Activated T-helper 1 cell treated with anti-CD3 and anti-CD28 coated beads, Interleukin-2, amount 50 U/mL, for 16 hours (primary cell): Measurements from ENCODE around the gene KLHL6.

Experiments
- DNase-seq, 2 donors: peaks; one replicate each; pipeline ENCODE4 v3.0.0-alpha.2; 2020; ENCODE audit warnings: low read depth in 1 of 2, low spot score in 1 of 2

KLHL6 gene

DNA sequence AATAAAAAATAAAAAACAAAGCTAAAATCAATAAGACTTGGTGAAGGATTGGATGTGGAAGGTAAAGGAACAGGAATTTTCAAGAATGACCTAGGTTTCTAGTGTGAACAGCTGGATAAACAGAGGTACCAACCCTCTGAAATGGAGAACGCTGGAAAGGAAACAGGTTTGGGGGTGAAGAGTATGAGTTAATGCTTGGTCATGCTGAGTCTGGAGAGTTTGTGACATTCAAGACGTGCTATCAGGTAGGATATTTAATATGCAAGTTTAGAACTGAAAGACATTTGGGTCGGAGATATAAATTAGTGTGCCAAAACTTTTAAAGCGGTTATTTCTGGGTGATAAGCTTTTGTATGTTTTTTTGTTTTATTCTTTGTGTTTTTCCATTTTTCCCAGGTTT, 11.4 kb upstream of the KLHL6 start:
- no peak for DNase-seq

DNA sequence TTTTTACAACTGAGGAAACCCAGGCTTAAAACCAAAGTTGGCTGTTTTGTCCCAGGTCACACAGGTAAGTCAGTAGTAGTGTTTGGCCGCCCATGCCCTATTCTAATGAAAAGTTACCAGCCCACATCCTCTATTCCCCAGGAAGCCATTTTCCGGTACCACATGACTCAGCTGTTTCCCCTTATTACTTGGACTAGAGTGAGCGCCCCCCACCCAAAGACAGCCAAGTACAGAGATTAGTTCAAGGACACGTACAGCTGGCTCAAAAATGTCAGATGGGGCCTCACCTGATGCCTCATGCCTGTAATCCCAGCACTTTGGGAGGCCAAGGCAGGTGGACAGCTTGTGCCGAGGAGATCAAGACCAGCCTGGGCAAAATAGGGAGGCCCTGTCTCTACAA, 8.5 kb upstream of the KLHL6 start:
- DNase-seq: no peak

GRCh38 chr3:183563536-183563874, 8.0 kb upstream of the KLHL6 start:
- DNase-seq: no peak

- DNase-seq: no peak
Observed at GRCh38 chr3:183560607-183561006, 5.1 kb upstream of the KLHL6 start.

DNA sequence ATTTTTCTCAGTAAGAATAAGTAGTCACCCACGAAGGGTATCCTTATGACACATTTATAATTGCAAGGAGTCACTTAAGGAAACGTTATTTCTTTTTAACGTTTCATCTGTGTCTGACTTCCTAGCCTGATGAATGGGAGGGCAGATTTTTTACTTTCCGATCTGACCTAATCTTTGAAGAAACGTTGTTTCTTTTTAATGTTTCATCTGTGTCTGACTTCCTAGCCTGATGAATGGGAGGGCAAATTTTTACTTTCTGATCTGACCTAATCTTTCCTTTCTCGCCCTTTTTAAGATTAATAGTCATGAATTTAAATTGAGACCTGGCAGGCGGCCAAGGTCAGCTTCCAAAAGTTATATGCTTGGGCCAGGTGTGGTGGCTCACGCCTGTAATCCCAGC, 3.0 kb upstream of the KLHL6 start:
- no peak for DNase-seq

GRCh38 chr3:183556722-183557121, 1.2 kb upstream of the KLHL6 start:
- no peak for DNase-seq

- no peak for DNase-seq
Observed at GRCh38 chr3:183554377-183554776, 1.1 kb downstream of the KLHL6 start.

GRCh38 chr3:183553334-183554026, 2.0 kb downstream of the KLHL6 start:
- no peak for DNase-seq

DNA sequence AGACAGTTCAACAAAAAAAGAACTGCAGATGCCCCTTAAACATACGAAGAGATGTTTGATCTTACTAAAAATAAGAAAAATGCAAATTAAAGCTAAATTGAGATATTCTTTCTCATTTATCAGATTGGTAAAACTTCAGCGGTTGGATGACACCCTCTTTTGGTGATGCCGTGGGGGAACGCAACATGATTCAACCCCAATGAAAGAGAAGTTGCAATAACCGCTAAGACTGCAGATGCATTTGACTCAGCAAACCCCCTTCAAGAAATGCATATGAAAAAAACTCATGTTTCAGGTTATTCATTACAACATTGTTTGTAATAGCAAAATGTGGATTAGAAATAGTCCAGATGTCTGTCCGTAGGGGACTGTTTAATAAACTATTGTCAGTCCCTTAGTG, 3.6 kb downstream of the KLHL6 start:
- DNase-seq: peak in 1 of 2 donors; percentile 13

DNA sequence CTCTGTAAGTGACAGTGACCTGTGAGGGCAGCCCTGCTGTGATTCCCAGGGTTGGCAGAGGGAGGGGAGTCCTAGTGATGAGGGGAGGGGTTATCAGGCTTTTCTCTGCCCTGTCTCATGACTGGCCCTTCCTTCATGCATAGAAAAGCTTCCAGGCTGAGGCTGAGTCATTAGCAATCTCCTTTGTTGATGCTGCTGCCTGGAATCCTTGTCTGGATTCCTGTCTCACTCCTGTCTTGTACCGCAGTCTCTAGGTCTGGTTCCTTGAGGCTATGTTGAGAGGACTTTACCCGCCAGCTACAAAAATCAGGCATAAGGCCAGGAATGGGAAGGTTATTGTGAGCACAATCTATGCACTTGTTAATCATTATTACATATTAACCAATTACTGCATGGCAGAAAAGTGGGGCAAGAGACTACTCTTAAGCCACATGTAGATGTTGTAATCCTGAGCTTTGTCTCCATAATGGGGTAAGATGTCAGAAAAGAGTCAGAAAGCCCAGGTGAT, 7.2 kb downstream of the KLHL6 start:
- DNase-seq: no peak

- DNase-seq: no peak
Observed at GRCh38 chr3:183546625-183547024, 8.9 kb downstream of the KLHL6 start.

DNA sequence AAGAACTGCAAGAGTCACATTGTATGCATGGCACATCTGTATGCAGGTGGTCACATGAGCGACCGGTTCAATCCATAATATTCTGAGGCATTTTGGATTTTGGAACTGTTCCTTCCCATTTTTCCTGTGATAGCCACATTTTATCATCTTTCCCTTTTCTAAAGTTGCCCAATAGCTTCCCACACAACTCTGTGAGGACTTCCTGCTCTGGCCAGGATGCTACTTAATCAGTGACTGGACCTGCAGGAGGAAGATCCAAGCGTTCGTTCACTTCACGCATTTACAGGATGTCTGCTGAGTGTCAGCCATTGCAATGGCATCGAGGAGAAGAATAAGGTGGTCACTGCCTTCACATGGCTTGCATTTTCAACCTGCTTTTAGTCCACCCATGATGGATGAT, 9.8 kb downstream of the KLHL6 start:
- no peak for DNase-seq

GRCh38 chr3:183542355-183542754, 13.2 kb downstream of the KLHL6 start:
- no peak for DNase-seq

- DNase-seq: no peak
Observed at GRCh38 chr3:183541738-183542137, 13.8 kb downstream of the KLHL6 start.

GRCh38 chr3:183541235-183541655, 14.3 kb downstream of the KLHL6 start:
- DNase-seq: no peak

DNA sequence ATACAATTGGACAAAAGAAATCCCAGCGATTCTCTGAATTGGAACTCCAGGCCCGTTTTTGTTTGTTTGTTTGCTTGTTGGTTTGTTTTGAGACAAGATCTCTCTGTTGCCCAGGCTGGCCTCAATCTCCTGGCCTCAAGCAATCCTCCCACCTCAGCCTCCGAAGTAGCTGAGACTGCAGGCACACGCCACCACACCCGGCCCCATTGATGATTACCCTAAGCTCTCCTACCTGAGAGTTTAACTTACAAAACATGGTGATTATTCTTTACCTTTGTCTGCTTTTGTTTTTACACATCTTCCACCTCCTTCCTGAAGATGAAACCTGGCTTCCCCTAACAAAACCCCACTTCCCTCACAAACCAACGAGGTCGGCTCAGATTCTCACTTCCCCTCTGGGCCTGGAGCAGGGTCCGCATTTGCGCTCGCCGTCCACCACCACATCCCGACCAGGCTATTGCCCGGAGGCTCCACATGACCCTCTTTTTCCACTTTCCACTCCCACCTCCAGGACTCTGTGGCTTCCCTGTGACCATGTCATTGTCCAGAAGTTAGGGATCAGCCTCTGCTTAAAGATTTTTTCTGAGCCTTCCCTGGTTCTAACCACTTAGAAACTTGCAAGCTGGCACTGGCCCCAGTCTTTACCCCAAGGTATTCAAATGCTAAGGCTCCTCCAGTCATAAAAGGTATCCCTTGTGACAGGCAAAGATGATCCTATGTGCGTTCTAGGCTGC, 14.8 kb downstream of the KLHL6 start:
- DNase-seq: no peak

- DNase-seq: no peak
Observed at GRCh38 chr3:183539811-183540210, 15.7 kb downstream of the KLHL6 start.

DNA sequence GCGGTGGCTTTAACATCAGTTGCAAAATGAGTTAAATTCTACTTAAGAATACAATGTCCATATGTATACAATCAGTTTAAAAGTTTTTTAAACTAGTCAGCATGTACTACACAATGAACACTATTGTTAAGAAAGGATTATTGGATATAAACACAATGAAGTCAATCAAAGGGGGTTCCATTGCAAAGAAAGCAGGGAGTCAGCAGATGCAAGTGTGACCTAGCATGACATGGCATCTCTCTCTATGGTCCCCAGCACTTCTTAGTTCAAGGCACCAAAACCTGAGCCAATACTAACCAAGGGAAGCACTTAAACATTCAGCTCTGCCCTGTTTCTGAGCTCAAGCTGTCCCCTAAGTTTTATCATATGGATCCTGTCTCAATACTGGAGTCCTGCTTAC, 17.0 kb downstream of the KLHL6 start:
- no peak for DNase-seq

DNA sequence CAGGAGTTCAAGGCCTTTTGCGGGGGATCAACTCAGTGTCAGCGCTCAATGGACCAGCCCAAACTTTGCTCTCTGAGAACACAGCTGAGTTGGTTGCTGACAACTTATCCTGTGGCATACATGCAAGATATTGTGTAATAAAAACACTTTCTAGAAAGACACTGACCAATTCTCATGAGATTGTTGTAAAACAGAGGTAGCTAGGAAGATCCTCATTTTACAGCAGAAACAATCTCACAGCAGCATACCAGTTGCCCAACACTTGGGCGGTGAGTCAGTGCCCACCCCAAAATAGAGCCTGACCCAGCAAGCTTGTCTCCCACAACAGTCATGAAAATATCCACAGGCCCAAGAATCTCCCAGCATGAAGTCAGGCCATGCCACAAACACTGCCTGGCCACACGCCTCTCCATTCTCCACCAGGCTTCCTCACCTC, 18.2 kb downstream of the KLHL6 start:
- no peak for DNase-seq

GRCh38 chr3:183536238-183536880, 19.1 kb downstream of the KLHL6 start:
- DNase-seq: no peak

- no peak for DNase-seq
Observed at GRCh38 chr3:183534249-183534648, 21.3 kb downstream of the KLHL6 start.

- DNase-seq: no peak
Observed at GRCh38 chr3:183533412-183534132, 21.9 kb downstream of the KLHL6 start.
